ENCODE results near the gene VDAC2. TPM values are rescaled to one million over a fixed set of nuclear protein-coding genes. Genes with fewer than 3 reads are reported as not detected.

The VDAC2 gene
- polyA plus RNA-seq (2011; rRNA removed) (154 and 201 TPM in 2 replicates), polyA minus RNA-seq (2011; rRNA and poly(A)+ RNA removed) (45.6 and 63.9 TPM in 2 replicates)

GRCh38 chr10:75210282-75211006 is at the start of gene VDAC2:
Gene VDAC2 (plus strand): TSS chr10:75210796. CDS start chr10:75211159, 363 bp downstream.
- no peak for DNase-seq (ENCODE audit: low read depth, low spot score)
- Histone ChIP-seq H3K9me3 (ENCODE audit: control insufficient read depth, insufficient read depth, low read length) (no peaks in the 10 kb centered on the region), H3K4me3 (ENCODE audit: low read depth, low read length) (peak within 1 kb of the TSS; percentile 90), H3K27me3 (ENCODE audit: control insufficient read depth, insufficient read depth, low read length) (no peaks in the 10 kb centered on the region), H3K27ac (ENCODE audit: low read depth, low read length) (peak within 1 kb of the TSS; percentile 99)
- no peak for TF ChIP-seq CTCF (IDR thresholded peaks at IDR 0.05; ENCODE audit: low read depth, low read length)
- CTCF ChIA-PET = interaction anchor here (0.6 kb wide), 2 partner anchors 81 to 280 kb away, joined by 3 to 5 read pairs; no protein-coding TSS in a partner anchor
- POLR2A ChIA-PET = interaction anchor here (0.6 to 5.4 kb wide), 9 partner anchors 9 to 105 kb away, joined by 5 to 49 read pairs (median 8); partner anchors contain the start of gene SAMD8

GRCh38 chr10:75165684-75166622 is 44.6 kb upstream of the VDAC2 start:
- no peak for DNase-seq (ENCODE audit: low read depth, low spot score)
- POLR2A ChIA-PET = interaction anchor here (0.6 to 0.7 kb wide), 2 partner anchors 59 to 81 kb away, joined by 3 to 7 read pairs; no protein-coding TSS in a partner anchor
- CTCF ChIA-PET = interaction anchor here (0.7 to 0.9 kb wide), 2 partner anchors 35 to 68 kb away, joined by 3 read pairs; no protein-coding TSS in a partner anchor

GRCh38 chr10:75166623-75166972 is 44.0 kb upstream of the VDAC2 start:
- TF ChIP-seq CTCF (IDR thresholded peaks at IDR 0.05; ENCODE audit: low read depth, low read length) = no peak
- no peak overlapping the region for H3K27ac ChIP-seq (ENCODE audit: low read depth, low read length)
- no peaks in the 10 kb centered on the region for H3K9me3 ChIP-seq (ENCODE audit: control insufficient read depth, insufficient read depth, low read length)
- H3K27me3 ChIP-seq (ENCODE audit: control insufficient read depth, insufficient read depth, low read length) = no peaks in the 10 kb centered on the region
- ChIA-PET CTCF (interaction anchor here (0.7 to 0.9 kb wide), 2 partner anchors 35 to 67 kb away, joined by 3 read pairs; no protein-coding TSS in a partner anchor), POLR2A (no interaction called here)
- DNase-seq (ENCODE audit: low read depth, low spot score) = no peak
- no peak overlapping the region for H3K4me3 ChIP-seq (ENCODE audit: low read depth, low read length)

More at GRCh38 chr10:75165684-75166622, 44.6 kb upstream of the VDAC2 start:
- H3K27me3 ChIP-seq (ENCODE audit: control insufficient read depth, insufficient read depth, low read length) = no peaks in the 10 kb centered on the region
- no peak overlapping the region for H3K27ac ChIP-seq (ENCODE audit: low read depth, low read length)
- no peaks in the 10 kb centered on the region for H3K9me3 ChIP-seq (ENCODE audit: control insufficient read depth, insufficient read depth, low read length)
- TF ChIP-seq CTCF (IDR thresholded peaks at IDR 0.05; ENCODE audit: low read depth, low read length) = no peak
- H3K4me3 ChIP-seq (ENCODE audit: low read depth, low read length) = no peak overlapping the region

GRCh38 chr10:75168275-75168674 is 42.3 kb upstream of the VDAC2 start:
- ChIA-PET POLR2A (no interaction called here), CTCF (no interaction called here)

More at GRCh38 chr10:75168275-75168674, 42.3 kb upstream of the VDAC2 start:
- Histone ChIP-seq H3K4me3 (ENCODE audit: low read depth, low read length) (no peak overlapping the region), H3K27me3 (ENCODE audit: control insufficient read depth, insufficient read depth, low read length) (no peaks in the 10 kb centered on the region), H3K27ac (ENCODE audit: low read depth, low read length) (no peak overlapping the region), H3K9me3 (ENCODE audit: control insufficient read depth, insufficient read depth, low read length) (no peaks in the 10 kb centered on the region)
- no peak for TF ChIP-seq CTCF (IDR thresholded peaks at IDR 0.05; ENCODE audit: low read depth, low read length)
- DNase-seq (ENCODE audit: low read depth, low spot score) = no peak
